B cell (primary cell): ENCODE results near the gene PCDHGB5.
"Not testable (repeated sequence)": the region's sequence is repeated elsewhere in the genome, so short reads cannot be mapped to it uniquely, and the experiment has no call there.

Source experiments
- CTCF ChIP-seq: fragments of 200-600 bp; IDR thresholded peaks from one replicate; pipeline ENCODE4 v1.8.0; 2022; ENCODE audit warnings: antibody characterized with exemption, mild to moderate bottlenecking
- EZH2 ChIP-seq: IDR thresholded peaks from 2 replicates; pipeline ENCODE4 v1.6.1; 2012; ENCODE audit warnings: borderline replicate concordance, low read depth, mild to moderate bottlenecking, moderate library complexity, low read length; ENCODE audit not compliant: insufficient read depth, poor library complexity, severe bottlenecking

GRCh38 chr5:141394401-141395187 is 3.2 kb upstream of the PCDHGB5 start:
- not testable (repeated sequence) for TF ChIP-seq CTCF, EZH2
